Measurements from ENCODE around the gene IFT80.

DNA sequence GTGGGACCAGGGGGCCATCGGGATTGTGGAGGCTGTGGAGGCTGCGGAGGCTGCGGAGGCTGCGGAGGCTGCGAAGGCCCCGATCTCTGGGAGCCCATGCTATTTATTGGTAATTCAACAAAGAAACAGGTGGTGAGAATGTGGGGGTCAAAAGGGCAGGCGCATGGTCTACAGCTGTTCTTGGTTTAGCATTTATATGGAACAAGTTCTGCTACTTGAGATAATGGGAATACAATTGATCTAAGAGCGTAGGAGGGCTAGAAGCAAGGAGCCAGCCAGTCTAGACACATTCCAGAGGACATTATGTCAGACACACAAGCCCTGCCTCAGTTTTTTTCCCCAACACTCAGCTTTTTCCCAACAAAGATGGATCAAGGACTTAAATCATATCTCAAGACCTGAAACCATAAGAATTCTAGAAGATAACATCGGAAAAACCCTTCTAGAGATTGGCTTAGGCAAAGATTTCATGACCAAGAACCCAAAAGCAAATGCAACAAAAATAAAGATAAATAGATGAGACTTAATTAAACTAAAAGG is 153.7 kb downstream of the IFT80 start:
- TF ChIP-seq, protein P1, sequence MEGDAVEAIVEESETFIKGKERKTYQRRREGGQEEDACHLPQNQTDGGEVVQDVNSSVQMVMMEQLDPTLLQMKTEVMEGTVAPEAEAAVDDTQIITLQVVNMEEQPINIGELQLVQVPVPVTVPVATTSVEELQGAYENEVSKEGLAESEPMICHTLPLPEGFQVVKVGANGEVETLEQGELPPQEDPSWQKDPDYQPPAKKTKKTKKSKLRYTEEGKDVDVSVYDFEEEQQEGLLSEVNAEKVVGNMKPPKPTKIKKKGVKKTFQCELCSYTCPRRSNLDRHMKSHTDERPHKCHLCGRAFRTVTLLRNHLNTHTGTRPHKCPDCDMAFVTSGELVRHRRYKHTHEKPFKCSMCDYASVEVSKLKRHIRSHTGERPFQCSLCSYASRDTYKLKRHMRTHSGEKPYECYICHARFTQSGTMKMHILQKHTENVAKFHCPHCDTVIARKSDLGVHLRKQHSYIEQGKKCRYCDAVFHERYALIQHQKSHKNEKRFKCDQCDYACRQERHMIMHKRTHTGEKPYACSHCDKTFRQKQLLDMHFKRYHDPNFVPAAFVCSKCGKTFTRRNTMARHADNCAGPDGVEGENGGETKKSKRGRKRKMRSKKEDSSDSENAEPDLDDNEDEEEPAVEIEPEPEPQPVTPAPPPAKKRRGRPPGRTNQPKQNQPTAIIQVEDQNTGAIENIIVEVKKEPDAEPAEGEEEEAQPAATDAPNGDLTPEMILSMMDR (IDR thresholded peaks at IDR 0.05), result no peak
- no peak for TF ChIP-seq POLR2A (IDR thresholded peaks at IDR 0.05)

Measured in thyroid gland (tissue), 4 donors.